ENCODE measurements around the gene POR.

DNA sequence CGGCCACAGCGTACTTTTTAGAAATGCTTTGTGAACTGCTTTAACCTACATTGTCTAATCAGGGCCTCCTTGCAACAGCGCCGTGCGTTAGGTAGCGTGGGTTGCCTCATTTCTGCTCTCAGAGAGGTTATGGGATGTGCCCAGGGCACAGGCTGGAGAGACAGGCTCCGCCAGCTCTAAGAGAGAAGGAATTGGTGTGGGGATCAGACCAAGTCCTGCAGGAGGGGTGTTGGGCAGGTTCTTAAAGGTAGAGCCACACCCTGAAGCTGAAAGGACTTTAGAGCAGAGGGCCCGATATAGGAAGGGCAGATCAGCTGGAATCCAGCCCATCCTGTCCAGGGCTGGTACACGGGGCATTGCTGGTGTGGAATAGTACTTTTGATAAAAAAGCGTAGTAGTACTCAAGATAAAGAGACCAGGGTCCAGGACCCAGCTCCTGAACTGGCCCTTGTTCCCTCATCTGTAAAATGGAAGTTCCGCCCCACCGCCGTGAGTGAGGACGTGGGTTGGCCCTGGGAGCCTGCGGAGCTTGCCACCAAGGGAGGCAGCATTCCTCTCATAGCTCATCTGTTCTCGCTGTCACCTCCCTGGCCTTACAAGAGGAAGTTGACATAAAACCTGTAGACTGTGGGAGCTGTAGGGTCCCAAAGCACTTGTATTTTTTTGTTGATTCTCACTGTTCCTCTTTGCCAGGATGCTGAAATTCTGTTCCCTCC is 42.2 kb downstream of the POR start:
- TF ChIP-seq ESRRG (CRISPR knock-in tag; IDR thresholded peaks at IDR 0.05) (no peak), ZNF70 (CRISPR knock-in tag; IDR thresholded peaks at IDR 0.05) (no peak), CSDC2 (CRISPR knock-in tag; IDR thresholded peaks at IDR 0.05) (no peak), ISL1 (CRISPR knock-in tag; IDR thresholded peaks at IDR 0.05) (no peak), BACH2 (CRISPR knock-in tag; IDR thresholded peaks at IDR 0.05; ENCODE audit: borderline replicate concordance) (no peak), ARNTL (CRISPR knock-in tag; IDR thresholded peaks at IDR 0.05; ENCODE audit: borderline replicate concordance, low read depth) (no peak), ZFP3 (CRISPR knock-in tag; IDR thresholded peaks at IDR 0.05) (no peak), ZFP30 (CRISPR knock-in tag; IDR thresholded peaks at IDR 0.05) (no peak)
- TF ChIP-seq, protein P1, sequence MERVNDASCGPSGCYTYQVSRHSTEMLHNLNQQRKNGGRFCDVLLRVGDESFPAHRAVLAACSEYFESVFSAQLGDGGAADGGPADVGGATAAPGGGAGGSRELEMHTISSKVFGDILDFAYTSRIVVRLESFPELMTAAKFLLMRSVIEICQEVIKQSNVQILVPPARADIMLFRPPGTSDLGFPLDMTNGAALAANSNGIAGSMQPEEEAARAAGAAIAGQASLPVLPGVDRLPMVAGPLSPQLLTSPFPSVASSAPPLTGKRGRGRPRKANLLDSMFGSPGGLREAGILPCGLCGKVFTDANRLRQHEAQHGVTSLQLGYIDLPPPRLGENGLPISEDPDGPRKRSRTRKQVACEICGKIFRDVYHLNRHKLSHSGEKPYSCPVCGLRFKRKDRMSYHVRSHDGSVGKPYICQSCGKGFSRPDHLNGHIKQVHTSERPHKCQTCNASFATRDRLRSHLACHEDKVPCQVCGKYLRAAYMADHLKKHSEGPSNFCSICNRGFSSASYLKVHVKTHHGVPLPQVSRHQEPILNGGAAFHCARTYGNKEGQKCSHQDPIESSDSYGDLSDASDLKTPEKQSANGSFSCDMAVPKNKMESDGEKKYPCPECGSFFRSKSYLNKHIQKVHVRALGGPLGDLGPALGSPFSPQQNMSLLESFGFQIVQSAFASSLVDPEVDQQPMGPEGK (CRISPR knock-in tag; IDR thresholded peaks at IDR 0.05; ENCODE audit: borderline replicate concordance), result no peak
